HCEC 1CT (cell line): ENCODE data around the gene KATNA1.
"Not testable (repeated sequence)": the region's sequence is repeated elsewhere in the genome, so short reads cannot be mapped to it uniquely, and the experiment has no call there.

Experiments
- DNase-seq: peaks from one replicate; pipeline ENCODE4 v3.0.0-alpha.2; 2017

Gene KATNA1

GRCh38 chr6:149648148-149649145 lies at the start of gene KATNA1:
TSS of gene KATNA1 (minus strand) at chr6:149648714. CDS start at chr6:149638547, 10,167 bp downstream.
- peak; percentile 75 for DNase-seq

GRCh38 chr6:149698175-149698574 lies 49.7 kb upstream of the KATNA1 start:
- no peak for DNase-seq

GRCh38 chr6:149696901-149697300 lies 48.4 kb upstream of the KATNA1 start:
- DNase-seq = peak; percentile 53

GRCh38 chr6:149694921-149695320 lies 46.4 kb upstream of the KATNA1 start:
- no peak for DNase-seq

GRCh38 chr6:149691201-149691600 lies 42.7 kb upstream of the KATNA1 start:
- DNase-seq = no peak

- DNase-seq = no peak
Measured at GRCh38 chr6:149686230-149686629, 37.7 kb upstream of the KATNA1 start.

- no peak for DNase-seq
Measured at GRCh38 chr6:149683256-149683859, 34.8 kb upstream of the KATNA1 start.

- DNase-seq = not testable (repeated sequence)
Measured at GRCh38 chr6:149681845-149682244, 33.3 kb upstream of the KATNA1 start.

- DNase-seq = no peak
Measured at GRCh38 chr6:149681209-149681608, 32.7 kb upstream of the KATNA1 start.

GRCh38 chr6:149680503-149680902 lies 32.0 kb upstream of the KATNA1 start:
- no peak for DNase-seq

- DNase-seq = not testable (repeated sequence)
Measured at GRCh38 chr6:149672265-149672664, 23.8 kb upstream of the KATNA1 start.

GRCh38 chr6:149660028-149660427 lies 11.5 kb upstream of the KATNA1 start:
- DNase-seq = no peak

GRCh38 chr6:149657441-149657840 lies 8.9 kb upstream of the KATNA1 start:
- no peak for DNase-seq

GRCh38 chr6:149651056-149651455 lies 2.5 kb upstream of the KATNA1 start:
- no peak for DNase-seq

GRCh38 chr6:149646599-149646998 lies 1.9 kb downstream of the KATNA1 start:
- DNase-seq = no peak

- peak; percentile 7 for DNase-seq
Measured at GRCh38 chr6:149642829-149643580, 5.5 kb downstream of the KATNA1 start.

- peak; percentile 66 for DNase-seq
Measured at GRCh38 chr6:149636124-149636523, 12.4 kb downstream of the KATNA1 start.

GRCh38 chr6:149634315-149634714 lies 14.2 kb downstream of the KATNA1 start:
- DNase-seq = no peak

GRCh38 chr6:149628875-149629510 lies 19.5 kb downstream of the KATNA1 start:
- DNase-seq = no peak

- no peak for DNase-seq
Measured at GRCh38 chr6:149627672-149628071, 20.8 kb downstream of the KATNA1 start.

- no peak for DNase-seq
Measured at GRCh38 chr6:149615805-149616204, 32.7 kb downstream of the KATNA1 start.

GRCh38 chr6:149614337-149614736 lies 34.2 kb downstream of the KATNA1 start:
- peak; percentile 15 for DNase-seq
